ENCODE measurements around the gene DCAF8.

The DCAF8 gene

DNA sequence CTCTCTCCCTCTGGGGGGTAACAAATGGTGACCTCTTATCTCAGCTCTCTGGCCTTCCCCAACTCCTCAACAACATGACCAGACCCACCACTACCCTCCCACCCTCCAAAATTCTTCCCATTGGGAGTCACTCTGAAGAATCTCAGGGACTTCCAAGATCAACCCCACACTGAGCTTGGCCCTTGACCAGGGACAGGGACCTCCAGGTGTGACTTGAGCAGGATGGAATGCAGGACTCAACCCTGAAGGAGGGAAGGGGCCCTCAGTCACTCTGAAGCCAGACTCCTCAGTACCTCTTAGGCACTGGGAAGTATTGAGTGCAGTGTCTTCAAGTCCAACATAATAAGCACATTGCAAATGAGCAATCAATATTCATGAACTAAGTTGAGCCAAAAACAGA, 70.1 kb downstream of the DCAF8 start:
- no peak overlapping the region for H3K4me3 ChIP-seq (replicated peaks; ENCODE audit: insufficient read depth, low read length)
- H3K27me3 ChIP-seq (ENCODE audit: insufficient read depth, poor library complexity, severe bottlenecking), result no peaks in the 10 kb centered on the region
- no peak for DNase-seq (ENCODE audit: low read depth in 1 of 2, low spot score in 1 of 2)
- no peak overlapping the region for H3K27ac ChIP-seq (replicated peaks)
- TF ChIP-seq, protein P1, sequence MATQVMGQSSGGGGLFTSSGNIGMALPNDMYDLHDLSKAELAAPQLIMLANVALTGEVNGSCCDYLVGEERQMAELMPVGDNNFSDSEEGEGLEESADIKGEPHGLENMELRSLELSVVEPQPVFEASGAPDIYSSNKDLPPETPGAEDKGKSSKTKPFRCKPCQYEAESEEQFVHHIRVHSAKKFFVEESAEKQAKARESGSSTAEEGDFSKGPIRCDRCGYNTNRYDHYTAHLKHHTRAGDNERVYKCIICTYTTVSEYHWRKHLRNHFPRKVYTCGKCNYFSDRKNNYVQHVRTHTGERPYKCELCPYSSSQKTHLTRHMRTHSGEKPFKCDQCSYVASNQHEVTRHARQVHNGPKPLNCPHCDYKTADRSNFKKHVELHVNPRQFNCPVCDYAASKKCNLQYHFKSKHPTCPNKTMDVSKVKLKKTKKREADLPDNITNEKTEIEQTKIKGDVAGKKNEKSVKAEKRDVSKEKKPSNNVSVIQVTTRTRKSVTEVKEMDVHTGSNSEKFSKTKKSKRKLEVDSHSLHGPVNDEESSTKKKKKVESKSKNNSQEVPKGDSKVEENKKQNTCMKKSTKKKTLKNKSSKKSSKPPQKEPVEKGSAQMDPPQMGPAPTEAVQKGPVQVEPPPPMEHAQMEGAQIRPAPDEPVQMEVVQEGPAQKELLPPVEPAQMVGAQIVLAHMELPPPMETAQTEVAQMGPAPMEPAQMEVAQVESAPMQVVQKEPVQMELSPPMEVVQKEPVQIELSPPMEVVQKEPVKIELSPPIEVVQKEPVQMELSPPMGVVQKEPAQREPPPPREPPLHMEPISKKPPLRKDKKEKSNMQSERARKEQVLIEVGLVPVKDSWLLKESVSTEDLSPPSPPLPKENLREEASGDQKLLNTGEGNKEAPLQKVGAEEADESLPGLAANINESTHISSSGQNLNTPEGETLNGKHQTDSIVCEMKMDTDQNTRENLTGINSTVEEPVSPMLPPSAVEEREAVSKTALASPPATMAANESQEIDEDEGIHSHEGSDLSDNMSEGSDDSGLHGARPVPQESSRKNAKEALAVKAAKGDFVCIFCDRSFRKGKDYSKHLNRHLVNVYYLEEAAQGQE (IDR thresholded peaks at IDR 0.05; ENCODE audit: insufficient replicate concordance, low read depth), result no peak
- TF ChIP-seq POLR2AphosphoS5 (IDR thresholded peaks at IDR 0.05; ENCODE audit: low read depth) (no peak), GABPA (IDR thresholded peaks at IDR 0.05; ENCODE audit: low read depth) (no peak), CTCF (IDR thresholded peaks at IDR 0.05; ENCODE audit: insufficient read depth, low read length) (no peak), SPI1 (IDR thresholded peaks at IDR 0.05; ENCODE audit: borderline replicate concordance, low read depth) (no peak)

- no peaks in the 10 kb centered on the region for H3K27me3 ChIP-seq (ENCODE audit: insufficient read depth, poor library complexity, severe bottlenecking)
- TF ChIP-seq SPI1 (IDR thresholded peaks at IDR 0.05; ENCODE audit: borderline replicate concordance, low read depth), result no peak
- TF ChIP-seq, protein P1 (IDR thresholded peaks at IDR 0.05; ENCODE audit: insufficient replicate concordance, low read depth), result no peak
- no peak for TF ChIP-seq CTCF (IDR thresholded peaks at IDR 0.05; ENCODE audit: insufficient read depth, low read length)
- no peak for TF ChIP-seq GABPA (IDR thresholded peaks at IDR 0.05; ENCODE audit: low read depth)
- no peak for TF ChIP-seq POLR2AphosphoS5 (IDR thresholded peaks at IDR 0.05; ENCODE audit: low read depth)
- no peak for DNase-seq (ENCODE audit: low read depth in 1 of 2, low spot score in 1 of 2)
- H3K4me3 ChIP-seq (replicated peaks; ENCODE audit: insufficient read depth, low read length), result no peak overlapping the region
- H3K27ac ChIP-seq (replicated peaks), result no peak overlapping the region
Observed at GRCh38 chr1:160191756-160192155, 70.6 kb downstream of the DCAF8 start.

DNA sequence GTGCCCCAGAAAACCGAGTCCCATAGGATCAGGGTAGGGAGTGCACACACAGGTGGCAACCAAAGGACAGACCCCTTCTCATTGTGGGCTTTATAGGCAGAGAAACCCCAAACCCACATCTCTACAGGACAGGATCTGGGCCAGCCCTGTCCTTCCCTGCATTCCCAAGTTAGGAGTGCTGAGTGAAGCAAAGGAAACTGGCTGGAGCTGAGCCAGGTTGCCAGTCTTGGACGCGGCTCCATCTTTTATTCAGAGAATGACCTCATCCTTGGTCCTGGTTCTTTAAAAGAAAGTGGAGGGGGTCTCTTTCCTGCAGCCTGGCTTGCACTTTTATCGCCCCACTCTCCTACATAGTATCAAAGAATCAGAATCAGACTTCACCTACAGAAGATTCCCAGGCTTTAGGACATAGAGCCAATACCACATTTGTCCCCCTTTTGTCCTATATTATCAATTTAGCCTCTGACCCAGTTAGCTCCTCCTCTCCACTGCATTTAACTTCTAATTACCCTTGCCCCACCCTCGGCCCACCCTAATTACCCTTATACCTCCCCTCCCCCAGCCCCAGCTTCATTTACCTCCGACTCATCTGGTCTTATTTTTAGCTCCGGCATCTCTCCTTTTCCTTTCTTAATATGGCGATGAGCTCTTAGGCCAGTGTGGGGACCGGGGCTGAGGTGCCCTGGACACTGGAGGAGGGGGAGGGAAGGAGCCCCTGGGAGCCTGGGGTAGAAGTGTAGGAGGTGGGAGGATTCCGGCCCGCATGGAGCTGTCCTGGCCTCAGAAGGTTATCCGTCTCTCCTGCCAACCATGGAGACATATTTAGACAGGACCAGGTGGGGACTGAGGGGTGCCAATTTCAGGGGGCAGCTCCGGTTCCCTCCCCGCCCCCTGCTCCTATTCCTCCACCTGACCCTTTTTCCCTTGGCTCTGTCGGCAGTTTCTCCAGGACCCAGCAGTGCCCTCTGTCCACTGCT, 72.4 kb downstream of the DCAF8 start, which contains the start of gene CASQ1:
CASQ1 (plus strand) TSS at position 927 of the 977 bp plus-strand sequence. CDS start 177 bp downstream, outside the sequence.
- Histone ChIP-seq H3K27ac (replicated peaks) (no peak within 1 kb of the TSS), H3K27me3 (ENCODE audit: insufficient read depth, poor library complexity, severe bottlenecking) (no peaks in the 10 kb centered on the region), H3K4me3 (replicated peaks; ENCODE audit: insufficient read depth, low read length) (no peak within 1 kb of the TSS)
- no peak for TF ChIP-seq GABPA (IDR thresholded peaks at IDR 0.05; ENCODE audit: low read depth)
- TF ChIP-seq, protein P1 (IDR thresholded peaks at IDR 0.05; ENCODE audit: insufficient replicate concordance, low read depth), result no peak
- TF ChIP-seq POLR2AphosphoS5 (IDR thresholded peaks at IDR 0.05; ENCODE audit: low read depth), result no peak
- no peak for TF ChIP-seq SPI1 (IDR thresholded peaks at IDR 0.05; ENCODE audit: borderline replicate concordance, low read depth)
- no peak for TF ChIP-seq CTCF (IDR thresholded peaks at IDR 0.05; ENCODE audit: insufficient read depth, low read length)
- no peak for DNase-seq (ENCODE audit: low read depth in 1 of 2, low spot score in 1 of 2)

All from HL-60 (cell line).